PC-3 (cell line): ENCODE data around the gene LMBR1. TPM values are rescaled to one million over a fixed set of nuclear protein-coding genes. Genes with fewer than 3 reads are reported as not detected.

Experiments
- ATAC-seq: fragments of 200-7000 bp; cut with Tn5 transposase; 2 replicates; pipeline ENCODE4 v1.9.1; 2020; ENCODE audit warnings: mild to moderate bottlenecking, moderate library complexity
- BruUV-seq: library from RNA; stranded (reverse); fragments of 400-500 nt; replicated peaks from 2 replicates; lab custom pipeline; 2021; lab: Mats Ljungman, UMichigan
- CTCF ChIA-PET: fragments of 300-600 bp; sonication (Branson Sonifier 250); formaldehyde crosslinking; loops from one replicate; lab custom pipeline; 2022; ENCODE audit warnings: antibody characterized with exemption; lab: Charles Lee
- POLR2A ChIA-PET: fragments of 300-600 bp; sonication (Branson Sonifier 250); formaldehyde crosslinking; loops from one replicate; lab custom pipeline; 2022; ENCODE audit warnings: antibody characterized with exemption; ENCODE audit not compliant: unreplicated experiment; lab: Charles Lee
- DNase-seq: peaks from one replicate; pipeline ENCODE4 v3.0.0-alpha.2; 2015
- H2AFZ ChIP-seq: fragments of 300-600 bp; sonication (generic); 2 replicates; pipeline ENCODE4 v1.6.0; 2016; ENCODE audit warnings: antibody characterized with exemption, low read length
- H3F3A ChIP-seq: fragments of 300-600 bp; sonication (generic); one replicate; pipeline ENCODE4 v1.6.0; 2017; ENCODE audit warnings: antibody characterized with exemption, low read length, control low read depth, mild to moderate bottlenecking; ENCODE audit not compliant: unreplicated experiment
- H3K27ac ChIP-seq: fragments of 300-600 bp; sonication (generic); 2 replicates; pipeline ENCODE4 v1.5.1; 2016; ENCODE audit warnings: mild to moderate bottlenecking, low read length
- H3K27me3 ChIP-seq: fragments of 300-600 bp; sonication (generic); 2 replicates; pipeline ENCODE4 v1.6.1; 2016; ENCODE audit warnings: low read length, mixed read lengths
- H3K36me3 ChIP-seq: fragments of 300-600 bp; sonication (generic); 2 replicates; pipeline ENCODE4 v1.6.1; 2016; ENCODE audit warnings: low read depth, mixed run types, low read length, mixed read lengths
- H3K4me1 ChIP-seq: fragments of 300-600 bp; sonication (generic); 2 replicates; pipeline ENCODE4 v1.5.1; 2016; ENCODE audit warnings: low read length; ENCODE audit not compliant: insufficient read depth
- H3K4me2 ChIP-seq: fragments of 300-600 bp; sonication (generic); 2 replicates; pipeline ENCODE4 v1.6.0; 2016; ENCODE audit warnings: low read length
- H3K4me3 ChIP-seq: fragments of 300-600 bp; sonication (generic); 2 replicates; pipeline ENCODE4 v1.5.1; 2016; ENCODE audit warnings: mild to moderate bottlenecking, low read length, mixed read lengths
- H3K79me2 ChIP-seq: fragments of 300-600 bp; sonication (generic); 2 replicates; pipeline ENCODE4 v1.6.1; 2017; ENCODE audit warnings: low read length, mixed read lengths
- H3K9ac ChIP-seq: fragments of 300-600 bp; sonication (generic); 2 replicates; pipeline ENCODE4 v1.6.0; 2016; ENCODE audit warnings: mild to moderate bottlenecking, low read length
- H3K9me2 ChIP-seq: fragments of 300-600 bp; sonication (generic); replicated peaks from 2 replicates; pipeline ENCODE4 v1.6.1; 2016; ENCODE audit warnings: mixed run types, low read length, mixed read lengths
- H3K9me3 ChIP-seq: fragments of 300-600 bp; sonication (generic); 2 replicates; pipeline ENCODE4 v1.6.1; 2016; ENCODE audit warnings: low read length, mixed read lengths
- H4K20me1 ChIP-seq: fragments of 300-600 bp; sonication (generic); 2 replicates; pipeline ENCODE4 v1.6.1; 2016; ENCODE audit warnings: low read length, mixed read lengths
- CTCF ChIP-seq: fragments of 300-600 bp; sonication (generic); conservative IDR thresholded peaks from 2 replicates; pipeline ENCODE4 v1.5.1; 2017; ENCODE audit warnings: antibody characterized with exemption, low read depth, mild to moderate bottlenecking, low read length
- EZH2 ChIP-seq: fragments of 300-600 bp; sonication (generic); IDR thresholded peaks from one replicate; pipeline ENCODE4 v1.6.1; 2017; ENCODE audit warnings: antibody characterized with exemption, mild to moderate bottlenecking, low read length; ENCODE audit not compliant: unreplicated experiment
- EZH2phosphoT487 ChIP-seq: fragments of 300-600 bp; sonication (generic); IDR thresholded peaks from 2 replicates; pipeline ENCODE4 v1.6.1; 2018; ENCODE audit warnings: mild to moderate bottlenecking, antibody characterized with exemption, low read length, borderline replicate concordance
- intact Hi-C: fragments of 100-400 bp; cut with micrococcal nuclease; formaldehyde crosslinking; loops from 2 replicates; pipeline ENCODE4 v1.9.0; 2023
- total RNA-seq: library from RNA; depleted of rRNA; stranded (reverse); fragments of >200 nt; gene quantifications from 2 replicates; pipeline ENCODE4 v1.2.3, GENCODE V29; 2014

LMBR1 gene
- total RNA-seq, 1 experiment from 2014 or later, result 61.7 TPM

GRCh38 chr7:156665101-156665500 lies 227.9 kb downstream of the LMBR1 start:
- Histone ChIP-seq H2AFZ (no peak overlapping the region), H3K9ac (no peak overlapping the region), H3K79me2 (no peaks in the 10 kb centered on the region), H3K4me1 (peaks cover 9% of the 10 kb centered on the region), H3K9me2 (no peaks in the 10 kb centered on the region), H4K20me1 (no peaks in the 10 kb centered on the region), H3K27me3 (no peaks in the 10 kb centered on the region), H3K27ac (no peak overlapping the region), H3K36me3 (no peaks in the 10 kb centered on the region), H3K4me2 (no peak overlapping the region), H3F3A (no peaks in the 10 kb centered on the region), H3K9me3 (no peaks in the 10 kb centered on the region), H3K4me3 (no peak overlapping the region)
- POLR2A ChIA-PET, result no interaction called here
- BruUV-seq, result no TSS peak
- TF ChIP-seq EZH2 (no peak), EZH2phosphoT487 (no peak), CTCF (no peak)
- no peak for ATAC-seq
- DNase-seq, result no peak
- CTCF ChIA-PET, result no interaction called here
- intact Hi-C loops, result no loop called here

GRCh38 chr7:156662277-156662676 lies 230.7 kb downstream of the LMBR1 start:
- Histone ChIP-seq H3K9ac (no peak overlapping the region), H3K9me3 (no peaks in the 10 kb centered on the region), H4K20me1 (no peaks in the 10 kb centered on the region), H3F3A (no peaks in the 10 kb centered on the region), H3K27me3 (no peaks in the 10 kb centered on the region), H3K36me3 (no peaks in the 10 kb centered on the region), H3K4me1 (no peaks in the 10 kb centered on the region), H3K4me2 (no peak overlapping the region), H2AFZ (no peak overlapping the region), H3K9me2 (no peaks in the 10 kb centered on the region), H3K27ac (no peak overlapping the region), H3K79me2 (no peaks in the 10 kb centered on the region), H3K4me3 (no peak overlapping the region)
- ATAC-seq (no peak), DNase-seq (no peak)
- intact Hi-C loops, result no loop called here
- ChIA-PET CTCF (no interaction called here), POLR2A (no interaction called here)
- no TSS peak for BruUV-seq
- TF ChIP-seq EZH2, result no peak
- TF ChIP-seq EZH2phosphoT487, result no peak
- TF ChIP-seq CTCF, result no peak

- POLR2A ChIA-PET, result no interaction called here
- intact Hi-C loops, result no loop called here
Observed at GRCh38 chr7:156661637-156662036, 231.3 kb downstream of the LMBR1 start.

More at GRCh38 chr7:156661637-156662036, 231.3 kb downstream of the LMBR1 start:
- H4K20me1 ChIP-seq, result no peaks in the 10 kb centered on the region
- H2AFZ ChIP-seq, result no peak overlapping the region
- H3K4me2 ChIP-seq, result no peak overlapping the region
- H3K9me3 ChIP-seq, result no peaks in the 10 kb centered on the region
- no peaks in the 10 kb centered on the region for H3F3A ChIP-seq
- no peaks in the 10 kb centered on the region for H3K9me2 ChIP-seq
- no peak for TF ChIP-seq EZH2phosphoT487
- no peak for TF ChIP-seq CTCF
- TF ChIP-seq EZH2, result no peak
- H3K9ac ChIP-seq, result no peak overlapping the region
- no peak for ATAC-seq
- no peaks in the 10 kb centered on the region for H3K79me2 ChIP-seq
- no peaks in the 10 kb centered on the region for H3K4me1 ChIP-seq
- H3K4me3 ChIP-seq, result no peak overlapping the region
- CTCF ChIA-PET, result no interaction called here
- H3K27ac ChIP-seq, result no peak overlapping the region
- no peak for DNase-seq
- BruUV-seq, result no TSS peak
- no peaks in the 10 kb centered on the region for H3K36me3 ChIP-seq
- no peaks in the 10 kb centered on the region for H3K27me3 ChIP-seq
